ENCODE measurements around the gene DEPDC1B.
"Not testable (repeated sequence)": the region's sequence is repeated elsewhere in the genome, so short reads cannot be mapped to it uniquely, and the experiment has no call there.

Gene DEPDC1B

GRCh38 chr5:60699609-60700415 is at the start of gene DEPDC1B:
TSS of gene DEPDC1B (minus strand) at chr5:60700166. CDS start at chr5:60700093, 73 bp downstream.
- DNase-seq (ENCODE audit: low read depth in 4 of 4, low spot score in 1 of 4) = peak; percentile 54 to 83 (median 77)

- no peak for DNase-seq (ENCODE audit: low read depth in 4 of 4, low spot score in 1 of 4)
These were observed 44.7 kb upstream of the DEPDC1B start for GRCh38 chr5:60744682-60745081.

- DNase-seq (ENCODE audit: low read depth in 4 of 4, low spot score in 1 of 4) = no peak
These were observed 43.7 kb upstream of the DEPDC1B start for GRCh38 chr5:60743511-60744314.

GRCh38 chr5:60740322-60740721 is 40.4 kb upstream of the DEPDC1B start:
- no peak for DNase-seq (ENCODE audit: low read depth in 4 of 4, low spot score in 1 of 4)

GRCh38 chr5:60738933-60739332 is 39.0 kb upstream of the DEPDC1B start:
- DNase-seq (ENCODE audit: low read depth in 4 of 4, low spot score in 1 of 4) = no peak

- DNase-seq (ENCODE audit: low read depth in 4 of 4, low spot score in 1 of 4) = no peak
These were observed 38.5 kb upstream of the DEPDC1B start for GRCh38 chr5:60738461-60738860.

GRCh38 chr5:60730858-60731257 is 30.9 kb upstream of the DEPDC1B start:
- not testable (repeated sequence) for DNase-seq (ENCODE audit: low read depth in 4 of 4, low spot score in 1 of 4)

GRCh38 chr5:60727033-60727679 is 27.2 kb upstream of the DEPDC1B start:
- no peak for DNase-seq (ENCODE audit: low read depth in 4 of 4, low spot score in 1 of 4)

- DNase-seq (ENCODE audit: low read depth in 4 of 4, low spot score in 1 of 4) = no peak
These were observed 24.2 kb upstream of the DEPDC1B start for GRCh38 chr5:60724126-60724525.

GRCh38 chr5:60722416-60722815 is 22.4 kb upstream of the DEPDC1B start:
- DNase-seq (ENCODE audit: low read depth in 4 of 4, low spot score in 1 of 4) = no peak

GRCh38 chr5:60719329-60719728 is 19.4 kb upstream of the DEPDC1B start:
- DNase-seq (ENCODE audit: low read depth in 4 of 4, low spot score in 1 of 4) = no peak

- DNase-seq (ENCODE audit: low read depth in 4 of 4, low spot score in 1 of 4) = no peak
These were observed 18.4 kb upstream of the DEPDC1B start for GRCh38 chr5:60718166-60718892.

GRCh38 chr5:60715201-60715928 is 15.4 kb upstream of the DEPDC1B start:
- DNase-seq (ENCODE audit: low read depth in 4 of 4, low spot score in 1 of 4) = not testable (repeated sequence)

GRCh38 chr5:60712950-60713349 is 13.0 kb upstream of the DEPDC1B start:
- no peak for DNase-seq (ENCODE audit: low read depth in 4 of 4, low spot score in 1 of 4)

- DNase-seq (ENCODE audit: low read depth in 4 of 4, low spot score in 1 of 4) = not testable (repeated sequence)
These were observed 11.9 kb upstream of the DEPDC1B start for GRCh38 chr5:60711892-60712291.

- DNase-seq (ENCODE audit: low read depth in 4 of 4, low spot score in 1 of 4) = no peak
These were observed 10.4 kb upstream of the DEPDC1B start for GRCh38 chr5:60710362-60710761.

GRCh38 chr5:60705144-60705543 is 5.2 kb upstream of the DEPDC1B start:
- no peak for DNase-seq (ENCODE audit: low read depth in 4 of 4, low spot score in 1 of 4)

GRCh38 chr5:60703944-60704343 is 4.0 kb upstream of the DEPDC1B start:
- no peak for DNase-seq (ENCODE audit: low read depth in 4 of 4, low spot score in 1 of 4)

- DNase-seq (ENCODE audit: low read depth in 4 of 4, low spot score in 1 of 4) = no peak
These were observed 1.5 kb upstream of the DEPDC1B start for GRCh38 chr5:60701321-60701968.

- DNase-seq (ENCODE audit: low read depth in 4 of 4, low spot score in 1 of 4) = peak in 1 of 4 experiments; percentile 1
These were observed 421 bp upstream of the DEPDC1B start for GRCh38 chr5:60700416-60700757.

Measured in stimulated activated CD4-positive, alpha-beta T cell treated with anti-CD3 and anti-CD28 coated beads, Interleukin-1b, Interleukin-23, amount 100 ng/mL, for 24 hours (primary cell).